GM23248 (cell line): Measurements from ENCODE around the gene IL19. TPM values are rescaled to one million over a fixed set of nuclear protein-coding genes. Genes with fewer than 3 reads are reported as not detected.
"Not testable (repeated sequence)": the region's sequence is repeated elsewhere in the genome, so short reads cannot be mapped to it uniquely, and the experiment has no call there.

Experiments
- DNase-seq: peaks from one replicate; pipeline ENCODE4 v3.0.0-alpha.2; 2015
- H2AFZ ChIP-seq: fragments of 200-600 bp; sonication (generic); 2 replicates; pipeline ENCODE4 v1.6.1; 2016; ENCODE audit warnings: antibody characterized with exemption
- H3F3A ChIP-seq: fragments of 200-600 bp; sonication (generic); 2 replicates; pipeline ENCODE4 v1.6.1; 2016; ENCODE audit warnings: mild to moderate bottlenecking, antibody characterized with exemption, mixed run types; ENCODE audit not compliant: insufficient read depth
- H3K27ac ChIP-seq: fragments of 200-600 bp; sonication (generic); 2 replicates; pipeline ENCODE4 v1.5.1; 2016; ENCODE audit warnings: mild to moderate bottlenecking
- H3K27me3 ChIP-seq: fragments of 200-600 bp; sonication (generic); replicated peaks from 2 replicates; pipeline ENCODE4 v1.6.1; 2016; ENCODE audit warnings: mild to moderate bottlenecking; ENCODE audit not compliant: insufficient read depth
- H3K36me3 ChIP-seq: fragments of 200-600 bp; sonication (generic); 2 replicates; pipeline ENCODE4 v1.6.1; 2016; ENCODE audit warnings: low read depth, mild to moderate bottlenecking
- H3K4me1 ChIP-seq: fragments of 200-600 bp; sonication (generic); 2 replicates; pipeline ENCODE4 v1.6.1; 2016; ENCODE audit warnings: mild to moderate bottlenecking; ENCODE audit not compliant: insufficient read depth
- H3K4me2 ChIP-seq: fragments of 200-600 bp; sonication (generic); one replicate; pipeline ENCODE4 v1.6.1; 2016; ENCODE audit warnings: mild to moderate bottlenecking; ENCODE audit not compliant: unreplicated experiment
- H3K4me3 ChIP-seq: fragments of 200-600 bp; sonication (generic); 2 replicates; pipeline ENCODE4 v1.5.1; 2016; ENCODE audit warnings: mild to moderate bottlenecking
- H3K79me2 ChIP-seq: fragments of 200-600 bp; sonication (generic); 2 replicates; pipeline ENCODE4 v1.6.1; 2016; ENCODE audit warnings: mild to moderate bottlenecking; ENCODE audit not compliant: insufficient read depth
- H3K9ac ChIP-seq: fragments of 200-600 bp; sonication (generic); 2 replicates; pipeline ENCODE4 v1.6.1; 2016; ENCODE audit warnings: mild to moderate bottlenecking
- H3K9me2 ChIP-seq: fragments of 200-600 bp; sonication (generic); 2 replicates; pipeline ENCODE4 v1.6.1; 2016; ENCODE audit warnings: mixed run types, mild to moderate bottlenecking, moderate library complexity; ENCODE audit not compliant: insufficient read depth
- H3K9me3 ChIP-seq: fragments of 200-600 bp; sonication (generic); one replicate; pipeline ENCODE4 v1.6.1; 2017; ENCODE audit warnings: low read depth
- H4K20me1 ChIP-seq: fragments of 200-600 bp; sonication (generic); 2 replicates; pipeline ENCODE4 v1.6.0; 2016; ENCODE audit not compliant: insufficient read depth
- EZH2 ChIP-seq: fragments of 200-600 bp; sonication (generic); IDR thresholded peaks from 2 replicates; pipeline ENCODE4 v1.6.1; 2018; ENCODE audit warnings: antibody characterized with exemption, mild to moderate bottlenecking; ENCODE audit not compliant: insufficient read depth, poor library complexity, severe bottlenecking
- EZH2phosphoT487 ChIP-seq: fragments of 200-600 bp; sonication (generic); IDR thresholded peaks from 2 replicates; pipeline ENCODE4 v1.6.1; 2018; ENCODE audit warnings: antibody characterized with exemption, moderate library complexity, mild to moderate bottlenecking, low read depth; ENCODE audit not compliant: insufficient read depth
- WGBS, 2 experiments: methylation state at CpG; one replicate each; pipeline ENCODE4 v1.1.6; 2015 to 2017; ENCODE audit warnings: low lambda C conversion rate in 2 of 2, low coverage in 1 of 2; ENCODE audit errors: missing lambda C conversion rate in 2 of 2; 5-methylcytosine and 5-hydroxymethylcytosine counted together
- in situ Hi-C: fragments of 300-500 bp; cut with MboI; formaldehyde crosslinking; loops from 2 replicates; pipeline ENCODE4 v1.15.0; 2020
- polyA plus RNA-seq: library from polyadenylated mRNA; unstranded; fragments of >200 nt; fragmentation: Nextera tagmentation; extraction: Ambion mirVana; gene quantifications from 2 replicates; pipeline ENCODE4 v1.2.1, GENCODE V29; 2016
- total RNA-seq: library from RNA; depleted of rRNA; stranded (reverse); fragments of >200 nt; shearing (Covaris generic); gene quantifications from 2 replicates; pipeline ENCODE4 v1.2.3, GENCODE V29; 2014

The IL19 gene
- total and polyA plus RNA-seq, 2 experiments from 2014 or later, result not detected

DNA sequence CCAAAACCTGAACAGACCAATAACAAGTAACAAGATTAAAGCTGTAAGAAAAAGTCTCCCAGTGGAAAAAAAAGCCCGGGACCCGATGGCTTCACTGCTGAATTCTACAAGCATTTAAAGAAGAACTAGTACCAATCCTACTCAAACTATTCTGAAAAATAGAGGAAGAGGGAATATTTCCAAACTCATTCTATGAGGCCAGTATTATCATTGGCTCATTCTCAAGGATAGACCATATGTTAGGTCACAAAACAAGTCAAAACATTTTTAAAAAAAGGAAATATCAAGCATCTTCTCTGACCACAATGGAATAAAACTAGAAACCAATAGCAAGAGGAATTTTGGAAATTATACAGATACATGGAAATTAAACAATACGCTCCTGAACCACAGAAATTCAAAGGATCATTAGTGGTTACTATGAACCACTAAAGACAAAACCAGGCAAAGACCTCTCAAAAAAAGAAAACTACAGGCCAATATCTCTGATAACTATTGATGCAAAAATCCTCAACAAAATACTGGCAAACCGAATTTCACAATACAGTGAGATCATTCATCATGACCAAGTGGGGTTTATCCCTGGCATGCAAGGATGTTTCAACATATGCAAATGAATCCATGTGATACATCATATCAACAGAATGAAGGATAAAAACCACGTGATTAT lies 80.9 kb downstream of the IL19 start:
- Histone ChIP-seq H3K4me1 (peaks cover 12% of the 10 kb centered on the region; the same call in 1 of the 2 replicates), H3K4me2 (peak overlapping the region; percentile 1)
- WGBS, 2 experiments, result 32 to 34% methylated on average over 5 of the region's 5 CpGs

DNA sequence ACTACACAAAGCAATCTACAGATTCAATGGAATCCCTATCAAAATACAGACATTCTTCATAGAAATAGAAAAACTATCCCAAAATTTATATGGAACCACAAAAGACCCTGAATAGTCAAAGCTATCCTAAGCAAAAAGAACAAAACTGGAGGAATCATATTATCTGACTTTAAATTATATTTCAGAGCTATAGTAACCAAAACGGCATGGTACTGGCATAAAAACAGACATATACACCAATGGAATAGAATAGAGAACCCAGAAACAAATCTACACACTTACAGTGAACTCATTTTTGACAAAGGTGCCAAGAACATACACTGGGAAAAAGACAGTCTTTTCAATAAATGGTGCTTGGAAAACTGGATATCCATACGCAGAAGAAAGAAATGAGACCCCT lies 82.1 kb downstream of the IL19 start:
- H3K27ac ChIP-seq, H3K36me3 ChIP-seq, H4K20me1 ChIP-seq, H3K4me3 ChIP-seq, DNase-seq, H3K9ac ChIP-seq, H3K27me3 ChIP-seq, H3K9me3 ChIP-seq, H3K4me2 ChIP-seq, in situ Hi-C loops, H3K9me2 ChIP-seq, H3K79me2 ChIP-seq, H2AFZ ChIP-seq: not testable (repeated sequence)
- WGBS, 2 experiments, result 85 to 95% methylated on average over 2 of the region's 2 CpGs
- Histone ChIP-seq H3K4me1 (peaks cover 12% of the 10 kb centered on the region; the same call in 1 of the 2 replicates), H3F3A (peaks cover 19% of the 10 kb centered on the region; the same call in 1 of the 2 replicates)

More for the DNA sequence above, 80.9 kb downstream of the IL19 start:
- H3K9me2 ChIP-seq, result no peaks in the 10 kb centered on the region
- H3K79me2 ChIP-seq, result no peaks in the 10 kb centered on the region
- in situ Hi-C loops, result no loop called here
- no peaks in the 10 kb centered on the region for H3K9me3 ChIP-seq
- no peak for TF ChIP-seq EZH2
- TF ChIP-seq EZH2phosphoT487, result peak; percentile 86
- H2AFZ ChIP-seq, result no peak overlapping the region
- H4K20me1 ChIP-seq, result no peaks in the 10 kb centered on the region
- peaks cover 19% of the 10 kb centered on the region; the same call in 1 of the 2 replicates for H3F3A ChIP-seq
- no peak overlapping the region for H3K4me3 ChIP-seq
- no peaks in the 10 kb centered on the region for H3K36me3 ChIP-seq
- peak; percentile 84 for DNase-seq
- no peak overlapping the region for H3K9ac ChIP-seq
- peak overlapping the region; percentile 58 for H3K27ac ChIP-seq
- H3K27me3 ChIP-seq, result no peaks in the 10 kb centered on the region

- H4K20me1 ChIP-seq, H3K9ac ChIP-seq, DNase-seq, H2AFZ ChIP-seq, H3K79me2 ChIP-seq, H3K4me2 ChIP-seq, H3K36me3 ChIP-seq, H3K9me3 ChIP-seq, H3K4me3 ChIP-seq, in situ Hi-C loops, H3K9me2 ChIP-seq, H3K27me3 ChIP-seq, H3K27ac ChIP-seq: not testable (repeated sequence)
- Histone ChIP-seq H3F3A (peaks cover 19% of the 10 kb centered on the region; the same call in 1 of the 2 replicates), H3K4me1 (peaks cover 12% of the 10 kb centered on the region; the same call in 1 of the 2 replicates)
Measured at GRCh38 chr1:206853696-206854095, 83.1 kb downstream of the IL19 start.

DNA sequence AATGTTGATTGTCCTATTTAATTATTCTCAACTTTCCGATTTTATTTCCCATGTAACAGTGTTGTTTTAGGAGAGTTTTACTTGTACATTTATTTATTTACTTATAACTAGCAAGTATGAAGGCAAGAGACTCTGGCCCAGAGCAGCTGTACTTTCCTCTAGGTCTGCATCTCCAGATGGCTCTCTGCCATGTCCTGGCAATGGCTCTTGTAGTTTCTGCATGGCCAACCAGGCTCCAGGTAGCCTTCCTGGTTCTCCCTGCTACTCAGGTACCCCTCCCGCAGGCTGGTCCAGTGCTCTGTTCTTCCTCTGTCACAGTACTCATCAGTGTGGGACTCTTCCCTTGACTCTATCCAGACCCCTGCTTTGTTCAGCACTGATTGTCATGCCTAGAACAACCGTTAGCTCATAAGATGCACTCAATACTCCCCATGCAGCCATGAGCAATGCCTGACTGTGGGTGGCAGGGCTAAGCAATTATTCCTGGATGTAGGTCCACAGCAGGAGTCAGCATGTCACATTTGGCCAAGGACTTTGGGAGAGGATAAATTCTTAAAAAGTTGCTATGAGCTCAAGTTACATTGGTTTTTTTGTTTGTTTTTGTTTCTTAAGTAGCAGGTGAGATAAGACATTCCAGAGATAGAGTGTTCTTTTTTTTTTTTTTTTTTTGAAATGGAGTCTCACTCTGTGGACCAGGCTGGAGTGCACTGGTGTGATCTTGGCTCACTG lies 84.0 kb downstream of the IL19 start:
- Histone ChIP-seq H3K79me2 (no peaks in the 10 kb centered on the region), H3K4me1 (peaks cover 12% of the 10 kb centered on the region; the same call in 1 of the 2 replicates), H2AFZ (no peak overlapping the region), H3F3A (peaks cover 19% of the 10 kb centered on the region; the same call in 1 of the 2 replicates), H3K36me3 (no peaks in the 10 kb centered on the region), H3K4me2 (no peak overlapping the region), H3K9ac (no peak overlapping the region), H3K4me3 (no peak overlapping the region), H3K9me2 (no peaks in the 10 kb centered on the region), H4K20me1 (no peaks in the 10 kb centered on the region), H3K9me3 (no peaks in the 10 kb centered on the region), H3K27ac (no peak overlapping the region), H3K27me3 (no peaks in the 10 kb centered on the region)
- in situ Hi-C loops, result no loop called here
- TF ChIP-seq EZH2phosphoT487 (no peak), EZH2 (no peak)
- whole genome bisulfite sequencing, 2 experiments, result 62 to 64% methylated on average over 3 of the region's 3 CpGs
- no peak for DNase-seq
